CD14-positive monocyte (primary cell): ENCODE measurements around the gene SLC16A13. TPM values are rescaled to one million over a fixed set of nuclear protein-coding genes. Genes with fewer than 3 reads are reported as not detected.

ENCODE experiments used
- DNase-seq, 3 donors: peaks; one replicate each; pipeline ENCODE4 v3.0.0-alpha.2; 2011 to 2022
- H2AFZ ChIP-seq: 2 replicates; pipeline ENCODE4 v1.6.0; 2012; ENCODE audit warnings: mild to moderate bottlenecking, low read depth, low read length, inconsistent platforms; ENCODE audit not compliant: insufficient read depth, poor library complexity, severe bottlenecking
- H3K27ac ChIP-seq, 2 donors: 1 replicate in 1 of 2; 2 replicates in 1 of 2; pipeline ENCODE4 v1.5.1; 2012 to 2013; ENCODE audit warnings: low read length in 2 of 2, control low read depth in 1 of 2, inconsistent platforms in 1 of 2, low read depth in 1 of 2, mild to moderate bottlenecking in 1 of 2
- H3K27me3 ChIP-seq, 2 donors: one replicate each; pipeline versions ENCODE4 v1.6.0 to v1.6.1; 2011 to 2013; ENCODE audit warnings: low read length in 2 of 2; ENCODE audit not compliant: control insufficient read depth in 2 of 2, insufficient read depth in 2 of 2
- H3K36me3 ChIP-seq, 2 donors: replicated peaks in 1 of 2; 1 replicate in 1 of 2; 2 replicates in 1 of 2; pipeline versions ENCODE4 v1.5.1 to v1.6.1; 2012 to 2013; ENCODE audit warnings: low read length in 2 of 2, control low read depth in 1 of 2, inconsistent platforms in 1 of 2, mild to moderate bottlenecking in 1 of 2; ENCODE audit not compliant: insufficient read depth in 2 of 2, control insufficient read depth in 1 of 2
- H3K4me1 ChIP-seq, 2 donors: 1 replicate in 1 of 2; 2 replicates in 1 of 2; pipeline versions ENCODE4 v1.5.1 to v1.6.1; 2012 to 2013; ENCODE audit warnings: low read length in 2 of 2, control low read depth in 1 of 2, inconsistent platforms in 1 of 2, mild to moderate bottlenecking in 1 of 2, moderate library complexity in 1 of 2; ENCODE audit not compliant: insufficient read depth in 2 of 2, control insufficient read depth in 1 of 2
- H3K4me2 ChIP-seq: replicated peaks from 2 replicates; pipeline ENCODE3; 2012; ENCODE audit warnings: low read length, moderate library complexity, mild to moderate bottlenecking; ENCODE audit not compliant: poor library complexity, severe bottlenecking; ENCODE audit errors: extremely low read depth
- H3K4me3 ChIP-seq, 3 experiments: fragments of 200-600 bp in 1 of 3; sonication (generic) in 1 of 3; replicated peaks in 1 of 3; 1 replicate in 2 of 3; 2 replicates in 1 of 3; pipeline ENCODE4 v1.5.1; 2011 to 2013; ENCODE audit warnings: low read length in 3 of 3, mild to moderate bottlenecking in 3 of 3, control low read depth in 2 of 3, low read depth in 2 of 3, inconsistent platforms in 1 of 3, moderate library complexity in 1 of 3
- H3K79me2 ChIP-seq: 2 replicates; pipeline ENCODE4 v1.6.0; 2012; ENCODE audit warnings: mild to moderate bottlenecking, control low read depth, inconsistent platforms, low read length, moderate library complexity; ENCODE audit not compliant: insufficient read depth
- H3K9ac ChIP-seq: 2 replicates; pipeline ENCODE4 v1.6.0; 2017; ENCODE audit warnings: low read length, mild to moderate bottlenecking; ENCODE audit not compliant: insufficient read depth, poor library complexity, severe bottlenecking
- H3K9me3 ChIP-seq, 2 donors: replicated peaks in 1 of 2; 1 replicate in 1 of 2; 2 replicates in 1 of 2; pipeline versions ENCODE4 v1.5.1 to v1.6.1; 2012 to 2013; ENCODE audit warnings: low read length in 2 of 2, control low read depth in 1 of 2; ENCODE audit not compliant: control insufficient read depth in 1 of 2, insufficient read depth in 1 of 2
- H4K20me1 ChIP-seq: 2 replicates; pipeline ENCODE4 v1.6.0; 2012; ENCODE audit warnings: mild to moderate bottlenecking, low read length, control low read depth, moderate library complexity; ENCODE audit not compliant: insufficient read depth
- H3K27ac Mint-ChIP-seq, 7 donors: one replicate each; pipeline ENCODE4 v1.8.0; 2020; ENCODE audit warnings: mild to moderate bottlenecking in 7 of 7, mixed read lengths in 7 of 7, moderate library complexity in 6 of 7, inconsistent platforms in 2 of 7
- H3K27me3 Mint-ChIP-seq, 3 donors: one replicate each; pipeline ENCODE4 v1.8.0; 2021 to 2022; ENCODE audit warnings: low read depth in 3 of 3, mild to moderate bottlenecking in 3 of 3, mixed read lengths in 3 of 3, moderate library complexity in 3 of 3, inconsistent platforms in 1 of 3
- H3K36me3 Mint-ChIP-seq, 2 donors: one replicate each; pipeline ENCODE4 v1.8.0; 2020; ENCODE audit warnings: mixed read lengths in 2 of 2, inconsistent platforms in 1 of 2, mild to moderate bottlenecking in 1 of 2
- H3K4me1 Mint-ChIP-seq: one replicate; pipeline ENCODE4 v1.8.0; 2020; ENCODE audit warnings: mild to moderate bottlenecking, mixed read lengths
- H3K4me3 Mint-ChIP-seq, 2 donors: one replicate each; pipeline ENCODE4 v1.8.0; 2020; ENCODE audit warnings: mild to moderate bottlenecking in 2 of 2, mixed read lengths in 2 of 2, moderate library complexity in 1 of 2
- H3K9me3 Mint-ChIP-seq, 7 donors: one replicate each; pipeline ENCODE4 v1.8.0; 2020 to 2022; ENCODE audit warnings: mixed read lengths in 7 of 7, mild to moderate bottlenecking in 6 of 7, moderate library complexity in 6 of 7, inconsistent platforms in 2 of 7
- CTCF ChIP-seq: fragments of 200-600 bp; IDR thresholded peaks from one replicate; pipeline ENCODE4 v1.8.0; 2022; ENCODE audit warnings: antibody characterized with exemption, mild to moderate bottlenecking
- WGBS: methylation state at CpG from one replicate; pipeline ENCODE4 v1.1.5; 2013; ENCODE audit warnings: missing lambda C conversion rate; ENCODE audit not compliant: insufficient coverage; 5-methylcytosine and 5-hydroxymethylcytosine counted together
- intact Hi-C, 2 donors: fragments of 100-400 bp; cut with micrococcal nuclease; formaldehyde crosslinking; loops; one replicate each; pipeline versions ENCODE4 v1.15.0 to v1.15.1; 2023
- polyA plus RNA-seq, 3 donors: library from polyadenylated mRNA; depleted of rRNA in 1 of 3; unstranded in 2 of 3; stranded (reverse) in 1 of 3; fragments of 300-500 nt in 2 of 3; fragments of >200 nt in 1 of 3; fragmentation: Illumina TruSeq in 2 of 3; gene quantifications; 1 replicate in 2 of 3; 2 replicates in 1 of 3; pipeline ENCODE4 v1.2.3, GENCODE V29; 2012 to 2021

SLC16A13 gene
- polyA plus RNA-seq, 3 donors: 0.93 to 3.1 (median 2.2) TPM

- 100% methylated on average over 1 of the region's 1 CpG for WGBS
- no peak for DNase-seq
- Mint-ChIP-seq H3K4me1 (peaks cover 37% of the 10 kb centered on the region), H3K4me3 (no peak overlapping the region), H3K9me3 (peaks cover 0 to 6% (median 0%) of the 10 kb centered on the region in 7 donors), H3K27ac (peak overlapping the region in 1 of 7 donors; percentile 61), H3K27me3 (peaks cover 27 to 31% (median 29%) of the 10 kb centered on the region in 3 donors), H3K36me3 (peaks cover 2% of the 10 kb centered on the region in 2 donors)
- Histone ChIP-seq H4K20me1 (no peaks in the 10 kb centered on the region), H3K4me3 (no peak overlapping the region), H3K9me3 (peaks cover 0 to 3% of the 10 kb centered on the region in 2 donors), H2AFZ (no peak overlapping the region), H3K4me1 (peaks cover 28 to 38% of the 10 kb centered on the region in 2 donors), H3K36me3 (no peaks in the 10 kb centered on the region), H3K4me2 (no peak overlapping the region), H3K27me3 (peaks cover 0 to 21% of the 10 kb centered on the region in 2 donors), H3K27ac (no peak overlapping the region), H3K9ac (no peak overlapping the region), H3K79me2 (no peaks in the 10 kb centered on the region)
- TF ChIP-seq CTCF: no peak
- intact Hi-C loops: no loop called here
These were observed 10.6 kb upstream of the SLC16A13 start for GRCh38 chr17:7025245-7025644.

GRCh38 chr17:7026471-7027115, 9.2 kb upstream of the SLC16A13 start:
- peaks cover 20 to 24% (median 24%) of the 10 kb centered on the region in 3 donors for H3K27me3 Mint-ChIP-seq
- no peak overlapping the region for H2AFZ ChIP-seq
- no peak overlapping the region for H3K27ac Mint-ChIP-seq
- H3K36me3 Mint-ChIP-seq: peaks cover 2% of the 10 kb centered on the region in 2 donors
- no peak for TF ChIP-seq CTCF
- H3K9me3 ChIP-seq: peaks cover 0 to 3% of the 10 kb centered on the region in 2 donors
- H3K4me3 ChIP-seq: no peak overlapping the region
- DNase-seq: no peak
- WGBS: 97% methylated on average over 25 of the region's 29 CpGs
- no peak overlapping the region for H3K9ac ChIP-seq
- no peaks in the 10 kb centered on the region for H3K36me3 ChIP-seq
- peaks cover 40% of the 10 kb centered on the region for H3K4me1 Mint-ChIP-seq
- peaks cover 0 to 16% of the 10 kb centered on the region in 2 donors for H3K27me3 ChIP-seq
- H3K27ac ChIP-seq: no peak overlapping the region
- H3K9me3 Mint-ChIP-seq: peaks cover 0 to 6% (median 0%) of the 10 kb centered on the region in 7 donors
- intact Hi-C loops: no loop called here
- H4K20me1 ChIP-seq: no peaks in the 10 kb centered on the region
- H3K4me3 Mint-ChIP-seq: peak overlapping the region in 1 of 2 donors; percentile 37
- no peak overlapping the region for H3K4me2 ChIP-seq
- no peaks in the 10 kb centered on the region for H3K79me2 ChIP-seq
- peaks cover 28 to 37% of the 10 kb centered on the region in 2 donors for H3K4me1 ChIP-seq
